Muscle layer of colon (tissue), 2 donors: Measurements from ENCODE around the gene USB1.

Experiments used
- H3K27ac ChIP-seq: one replicate; pipeline ENCODE4 v1.7.0; 2013; ENCODE audit warnings: low read depth, mild to moderate bottlenecking, low read length, moderate library complexity
- H3K27me3 ChIP-seq, 2 donors: one replicate each; pipeline ENCODE4 v1.7.0; 2013; ENCODE audit warnings: low read length in 2 of 2, mild to moderate bottlenecking in 2 of 2; ENCODE audit not compliant: insufficient read depth in 2 of 2, control insufficient read depth in 1 of 2
- H3K36me3 ChIP-seq: one replicate; pipeline ENCODE4 v1.7.0; 2013; ENCODE audit warnings: mild to moderate bottlenecking, low read length; ENCODE audit not compliant: insufficient read depth
- H3K4me1 ChIP-seq: one replicate; pipeline ENCODE4 v1.7.0; 2013; ENCODE audit warnings: mild to moderate bottlenecking, low read length; ENCODE audit not compliant: insufficient read depth
- H3K4me3 ChIP-seq, 2 donors: one replicate each; pipeline ENCODE4 v1.7.0; 2013; ENCODE audit warnings: low read length in 2 of 2, low read depth in 1 of 2, mild to moderate bottlenecking in 1 of 2, moderate library complexity in 1 of 2
- H3K9ac ChIP-seq: one replicate; pipeline ENCODE4 v1.7.0; 2013; ENCODE audit warnings: low read length
- H3K9me3 ChIP-seq: one replicate; pipeline ENCODE4 v1.7.0; 2013; ENCODE audit warnings: mild to moderate bottlenecking, low read length
- donor health status: abdominal sarcoma.
- donor health status: Adenocarcinoma of cecum.

Gene USB1, protein sequence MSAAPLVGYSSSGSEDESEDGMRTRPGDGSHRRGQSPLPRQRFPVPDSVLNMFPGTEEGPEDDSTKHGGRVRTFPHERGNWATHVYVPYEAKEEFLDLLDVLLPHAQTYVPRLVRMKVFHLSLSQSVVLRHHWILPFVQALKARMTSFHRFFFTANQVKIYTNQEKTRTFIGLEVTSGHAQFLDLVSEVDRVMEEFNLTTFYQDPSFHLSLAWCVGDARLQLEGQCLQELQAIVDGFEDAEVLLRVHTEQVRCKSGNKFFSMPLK

DNA sequence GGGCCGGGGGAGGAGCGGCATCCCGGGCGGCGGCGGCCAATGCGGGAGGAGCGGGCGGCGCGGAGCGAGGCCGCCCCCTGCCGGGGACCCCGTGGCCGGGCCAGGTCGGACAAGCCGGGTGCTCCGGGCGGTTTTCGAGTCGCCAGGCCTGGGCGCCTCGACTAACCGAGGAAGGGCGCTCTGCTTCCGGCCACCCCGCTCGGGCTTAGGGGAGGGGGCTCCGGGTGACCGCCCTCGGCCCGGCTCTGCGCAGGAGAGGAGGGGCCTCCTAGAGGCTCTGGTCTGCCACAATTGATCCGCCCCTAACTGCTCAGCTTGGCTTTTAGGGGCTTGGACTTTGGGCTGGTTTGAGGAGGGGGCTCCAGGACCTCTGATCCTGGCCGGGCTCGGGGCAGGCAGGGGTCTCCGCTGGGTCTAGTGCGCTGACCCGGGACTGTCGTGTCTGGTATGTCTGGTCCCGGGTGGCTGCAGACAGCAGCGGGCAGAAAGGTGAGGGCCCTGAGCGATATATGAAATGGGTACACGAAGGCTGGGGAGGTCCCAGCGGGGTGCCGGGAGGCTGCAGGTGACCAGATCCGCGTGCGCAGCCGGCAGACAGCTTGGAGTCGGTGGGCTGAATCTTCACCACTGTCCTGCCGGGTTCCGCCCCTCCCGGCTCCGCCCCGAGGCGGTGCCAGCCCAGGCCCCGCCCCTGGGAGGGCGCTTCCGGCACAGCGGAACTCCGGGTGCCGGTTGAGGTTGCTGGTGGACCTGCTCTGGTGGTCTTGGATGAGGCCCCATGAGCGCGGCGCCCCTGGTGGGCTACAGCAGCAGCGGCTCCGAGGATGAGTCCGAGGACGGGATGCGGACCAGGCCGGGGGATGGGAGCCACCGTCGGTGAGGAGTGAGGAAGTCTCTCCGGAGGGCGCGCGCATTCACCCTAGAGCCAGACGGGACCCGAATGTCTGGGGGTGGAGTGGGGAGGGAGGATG, at the start of gene USB1:
TSS of gene USB1 (plus strand) at position 702 of the 971 bp plus-strand sequence. CDS start at position 779, 77 bp downstream.
- H3K27me3 ChIP-seq: no peaks in the 10 kb centered on the region
- H3K36me3 ChIP-seq: peaks cover 19% of the 10 kb centered on the region
- peaks cover 12% of the 10 kb centered on the region for H3K4me1 ChIP-seq
- H3K27ac ChIP-seq: peak within 1 kb of the TSS; percentile 97
- peak within 1 kb of the TSS; percentile 33 for H3K9ac ChIP-seq
- H3K9me3 ChIP-seq: no peaks in the 10 kb centered on the region
- peak within 1 kb of the TSS; percentile 87 to 94 for H3K4me3 ChIP-seq

DNA sequence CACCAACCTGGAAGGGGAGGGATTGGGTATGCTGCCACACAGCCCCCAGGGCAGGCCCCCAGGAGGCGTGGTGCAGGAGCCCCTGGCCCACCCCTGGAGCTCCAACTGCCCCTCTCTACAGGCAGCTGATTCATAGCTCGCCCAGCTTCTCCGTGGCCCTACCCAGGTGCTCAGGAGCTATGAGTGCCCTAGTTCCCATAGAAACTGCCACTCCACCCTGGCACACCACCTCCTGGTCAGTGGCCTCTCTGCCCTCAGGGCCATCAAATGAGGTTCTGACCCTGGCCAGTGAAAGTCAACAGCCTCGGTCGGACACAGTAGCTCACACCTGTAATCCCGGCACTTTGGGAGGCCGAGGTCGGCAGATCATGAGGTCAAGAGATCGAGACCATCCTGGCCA, 48.3 kb upstream of the USB1 start:
- Histone ChIP-seq H3K27ac (no peak overlapping the region), H3K9me3 (no peaks in the 10 kb centered on the region), H3K4me3 (no peak overlapping the region), H3K4me1 (no peaks in the 10 kb centered on the region), H3K27me3 (no peaks in the 10 kb centered on the region), H3K36me3 (no peaks in the 10 kb centered on the region), H3K9ac (no peak overlapping the region)

DNA sequence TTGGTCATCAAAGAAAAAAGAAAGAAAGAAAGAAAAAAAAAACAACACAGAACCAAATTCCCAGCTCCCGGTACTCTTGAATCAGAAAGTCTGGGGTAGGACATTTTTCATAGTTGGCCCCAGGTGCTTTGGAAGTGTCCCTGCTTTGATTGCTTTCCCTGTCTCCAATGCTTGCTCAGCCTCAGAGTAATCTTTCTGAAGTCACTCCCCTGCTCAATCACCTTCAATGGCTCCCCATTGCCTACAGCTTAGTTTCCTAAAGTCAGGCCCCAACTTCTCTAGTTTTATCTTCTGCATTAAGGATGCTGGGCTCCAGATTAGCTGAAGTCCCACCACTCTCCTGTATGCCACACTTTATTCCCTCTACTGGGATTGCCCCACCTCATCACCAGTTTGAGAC, 47.4 kb upstream of the USB1 start:
- Histone ChIP-seq H3K9me3 (no peaks in the 10 kb centered on the region), H3K27ac (no peak overlapping the region), H3K4me1 (no peaks in the 10 kb centered on the region), H3K4me3 (no peak overlapping the region), H3K9ac (no peak overlapping the region), H3K27me3 (no peaks in the 10 kb centered on the region), H3K36me3 (no peaks in the 10 kb centered on the region)

DNA sequence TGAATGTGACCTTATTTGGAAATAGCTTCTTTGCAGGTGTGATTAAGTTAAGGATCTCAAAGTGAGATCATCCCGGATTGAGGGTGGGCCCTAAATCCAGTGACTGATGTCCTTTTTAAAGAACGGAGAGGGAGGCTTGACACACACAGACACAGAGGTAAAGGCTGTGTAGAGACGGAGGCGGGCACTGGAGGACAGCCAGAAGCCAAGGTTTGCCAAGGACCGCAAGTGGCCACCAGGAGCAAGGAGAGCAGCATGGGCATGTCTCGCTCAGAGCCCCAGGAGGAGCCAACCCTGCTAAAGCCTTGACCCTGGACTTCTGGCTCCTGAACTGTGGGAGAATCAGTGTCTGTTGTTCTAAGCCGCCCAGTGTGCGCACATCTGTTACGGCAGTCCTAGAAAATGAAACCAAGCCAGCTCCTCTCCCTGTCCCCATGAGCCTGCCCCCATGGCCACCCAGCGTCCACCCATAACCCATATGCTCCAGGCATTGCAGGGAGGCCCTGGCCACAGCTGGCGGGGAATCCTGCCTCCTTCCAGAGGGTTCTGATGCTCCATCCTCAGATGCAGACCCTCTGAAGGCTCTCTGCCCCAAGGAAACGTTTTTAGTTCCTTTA, 45.5 kb upstream of the USB1 start:
- Histone ChIP-seq H3K4me3 (no peak overlapping the region), H3K27ac (no peak overlapping the region), H3K36me3 (no peaks in the 10 kb centered on the region)

DNA sequence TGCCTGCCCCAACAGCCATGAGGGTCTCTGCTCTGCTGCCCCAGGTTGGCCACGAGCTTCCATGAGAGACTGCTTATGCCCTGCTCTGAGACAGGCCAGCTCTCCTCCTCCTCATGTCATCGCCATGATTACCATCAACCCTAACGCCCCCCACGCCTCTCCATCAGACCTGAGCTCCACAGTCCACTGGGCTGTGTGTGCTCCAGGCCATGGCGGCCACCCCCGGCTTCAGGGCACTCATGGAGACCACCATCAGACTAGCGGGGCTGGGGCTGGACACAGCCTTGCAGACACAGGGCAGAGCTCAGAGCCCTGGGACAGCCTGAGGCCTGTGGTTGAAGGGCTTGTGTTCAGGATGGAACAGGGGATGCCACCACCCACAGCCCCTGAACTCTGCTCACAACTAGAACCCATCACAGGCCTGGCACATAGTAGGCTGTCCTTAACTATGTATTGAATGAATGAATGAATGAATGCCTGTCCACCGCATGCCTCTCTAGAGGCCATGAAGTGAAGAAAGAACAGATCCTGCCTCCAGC, 44.9 kb upstream of the USB1 start:
- H3K9me3 ChIP-seq: no peaks in the 10 kb centered on the region
- no peaks in the 10 kb centered on the region for H3K4me1 ChIP-seq
- H3K27ac ChIP-seq: no peak overlapping the region
- H3K9ac ChIP-seq: no peak overlapping the region
- H3K36me3 ChIP-seq: no peaks in the 10 kb centered on the region
- no peak overlapping the region for H3K4me3 ChIP-seq
- H3K27me3 ChIP-seq: no peaks in the 10 kb centered on the region

More for the DNA sequence above, 45.5 kb upstream of the USB1 start:
- Histone ChIP-seq H3K27me3 (no peaks in the 10 kb centered on the region), H3K9me3 (no peaks in the 10 kb centered on the region), H3K9ac (no peak overlapping the region), H3K4me1 (no peaks in the 10 kb centered on the region)

DNA sequence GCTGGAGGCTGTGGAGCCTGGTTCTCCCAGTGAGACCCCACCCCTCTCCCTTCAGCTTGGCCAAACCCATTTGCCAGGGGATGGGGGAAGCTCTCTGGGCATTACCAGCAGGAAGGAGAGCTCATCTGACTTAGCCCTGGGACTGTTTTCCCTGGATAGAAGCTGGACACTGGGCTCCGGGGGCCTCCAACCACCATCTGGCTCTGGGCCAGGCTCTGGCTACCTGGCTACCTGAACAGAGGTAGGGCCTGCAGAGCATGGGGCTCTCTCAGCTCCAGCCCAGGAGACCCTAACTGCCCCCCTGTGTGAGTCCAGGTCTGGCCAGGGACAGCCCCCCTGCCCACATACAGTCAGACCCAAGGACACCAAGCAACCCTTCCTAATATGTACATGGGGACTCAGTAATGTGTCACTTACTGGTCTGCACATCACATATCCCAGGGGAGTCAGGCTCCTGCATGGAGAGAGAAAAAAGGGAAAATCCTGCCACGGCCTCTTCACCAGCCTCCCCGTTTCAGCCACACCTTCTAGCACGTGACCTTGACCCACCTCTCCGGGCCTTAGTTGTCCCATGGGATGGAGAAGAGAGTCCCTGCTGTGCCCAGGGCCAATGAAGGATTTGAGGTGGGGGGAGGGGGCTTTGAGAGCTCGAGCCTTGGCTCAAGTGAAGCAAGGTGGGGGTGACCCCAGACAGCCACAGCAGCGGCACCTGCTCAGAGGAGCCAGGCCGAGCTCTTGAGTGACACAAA, 44.1 kb upstream of the USB1 start:
- H3K4me3 ChIP-seq: no peak overlapping the region
- no peak overlapping the region for H3K9ac ChIP-seq
- no peaks in the 10 kb centered on the region for H3K27me3 ChIP-seq
- H3K4me1 ChIP-seq: no peaks in the 10 kb centered on the region
- H3K36me3 ChIP-seq: no peaks in the 10 kb centered on the region
- H3K9me3 ChIP-seq: no peaks in the 10 kb centered on the region
- H3K27ac ChIP-seq: no peak overlapping the region

DNA sequence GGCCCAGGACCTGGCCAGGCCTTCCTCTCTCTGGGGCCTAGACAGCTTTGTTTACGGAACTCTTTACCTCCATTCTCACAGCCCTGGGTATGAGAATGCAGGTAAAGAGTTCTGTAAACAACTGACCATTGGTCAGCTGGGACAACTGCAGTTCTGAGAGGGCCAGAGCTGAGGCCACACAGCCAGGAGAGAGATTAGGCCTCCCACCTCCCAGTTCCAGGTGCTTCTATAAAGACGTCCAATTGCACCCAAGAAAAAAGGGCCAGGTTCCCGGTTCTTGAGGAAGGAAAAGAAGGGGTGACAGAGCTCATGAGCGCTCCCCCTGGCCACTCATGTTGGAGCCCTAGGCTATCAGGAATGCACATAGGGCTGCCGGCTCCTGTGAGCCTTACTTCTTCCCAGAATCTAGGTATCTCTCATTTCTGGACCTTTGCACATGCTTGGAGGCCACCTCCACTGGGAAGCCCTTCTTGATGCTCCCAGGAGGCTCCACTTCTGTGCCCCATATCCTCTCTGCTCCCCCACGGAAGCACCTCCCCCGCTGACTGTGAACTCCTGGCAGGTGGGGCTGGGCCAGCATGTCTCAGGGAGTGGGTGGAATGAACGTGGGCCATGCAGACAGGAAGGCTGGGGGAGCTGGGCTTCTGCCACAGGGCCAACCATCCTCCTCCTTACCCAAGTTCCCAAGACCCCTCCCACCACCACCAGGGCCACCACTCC, 43.4 kb upstream of the USB1 start:
- no peaks in the 10 kb centered on the region for H3K36me3 ChIP-seq
- H3K9ac ChIP-seq: no peak overlapping the region
- no peaks in the 10 kb centered on the region for H3K4me1 ChIP-seq
- H3K27ac ChIP-seq: no peak overlapping the region
- no peaks in the 10 kb centered on the region for H3K9me3 ChIP-seq
- no peaks in the 10 kb centered on the region for H3K27me3 ChIP-seq
- no peak overlapping the region for H3K4me3 ChIP-seq

DNA sequence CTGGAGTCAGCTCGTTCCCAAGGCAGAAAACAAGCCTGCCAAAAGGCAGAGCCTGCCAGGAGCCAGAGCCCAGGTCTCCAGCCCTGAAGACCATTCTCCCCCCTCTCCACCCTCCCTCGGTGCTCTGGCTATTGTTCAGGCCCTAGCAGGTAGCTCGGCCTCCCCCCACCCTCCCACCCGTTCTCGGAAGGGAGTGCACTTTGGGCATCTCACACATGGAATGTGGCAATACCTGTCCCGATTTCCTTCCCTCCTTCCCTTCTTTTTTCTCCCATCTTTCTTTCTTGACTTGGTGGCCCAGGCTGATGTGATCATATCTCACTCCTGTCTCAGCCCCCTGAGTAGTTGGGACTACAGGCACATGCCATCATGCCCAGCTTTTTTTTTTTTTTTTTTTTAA, 42.7 kb upstream of the USB1 start:
- no peak overlapping the region for H3K4me3 ChIP-seq
- no peaks in the 10 kb centered on the region for H3K9me3 ChIP-seq
- no peak overlapping the region for H3K9ac ChIP-seq
- no peaks in the 10 kb centered on the region for H3K27me3 ChIP-seq
- H3K27ac ChIP-seq: no peak overlapping the region
- no peaks in the 10 kb centered on the region for H3K36me3 ChIP-seq
- no peaks in the 10 kb centered on the region for H3K4me1 ChIP-seq

DNA sequence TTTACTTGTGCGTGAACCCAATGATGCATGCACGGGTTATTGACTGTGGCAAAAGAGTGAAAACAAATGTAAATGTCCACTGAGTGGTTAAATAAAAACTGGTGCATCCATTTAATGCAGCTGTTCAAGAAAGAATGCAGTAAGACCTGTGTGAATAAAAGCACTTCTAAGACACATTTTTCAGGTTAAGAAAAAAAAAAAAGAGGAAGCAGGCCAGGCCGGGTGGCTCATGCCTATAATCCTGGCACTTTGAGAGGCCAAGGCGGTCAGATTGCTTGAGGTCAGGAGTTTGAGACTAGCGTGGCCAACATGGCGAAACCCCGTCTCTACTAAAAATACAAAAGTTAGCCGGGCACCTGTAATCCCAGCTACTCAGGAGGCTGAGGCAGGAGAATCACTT, 42.1 kb upstream of the USB1 start:
- Histone ChIP-seq H3K36me3 (no peaks in the 10 kb centered on the region), H3K27ac (no peak overlapping the region), H3K9ac (no peak overlapping the region), H3K4me3 (no peak overlapping the region), H3K4me1 (no peaks in the 10 kb centered on the region), H3K9me3 (no peaks in the 10 kb centered on the region), H3K27me3 (no peaks in the 10 kb centered on the region)

DNA sequence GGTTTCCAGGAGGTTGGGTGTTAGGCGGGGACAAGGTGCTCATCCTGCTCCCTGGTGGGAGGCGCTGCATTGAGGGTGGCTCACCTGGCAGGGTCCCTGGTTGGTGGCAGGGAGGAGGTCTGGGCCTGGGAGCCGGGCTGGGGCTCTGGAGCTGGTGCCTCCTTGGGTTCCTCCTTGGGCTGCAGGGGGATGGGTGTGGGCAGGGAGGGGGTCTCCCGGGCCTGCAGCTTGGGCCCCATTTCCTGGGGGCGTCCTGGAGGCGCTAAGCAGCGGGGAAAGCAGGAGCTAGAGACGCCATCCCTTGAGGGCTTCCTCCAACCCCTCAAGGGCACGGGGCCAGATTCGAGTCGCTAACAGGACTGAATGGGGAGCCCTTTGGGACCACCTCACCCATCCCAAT, 41.4 kb upstream of the USB1 start:
- no peaks in the 10 kb centered on the region for H3K27me3 ChIP-seq
- H3K27ac ChIP-seq: no peak overlapping the region
- no peak overlapping the region for H3K9ac ChIP-seq
- no peaks in the 10 kb centered on the region for H3K36me3 ChIP-seq
- no peaks in the 10 kb centered on the region for H3K4me1 ChIP-seq
- no peaks in the 10 kb centered on the region for H3K9me3 ChIP-seq
- H3K4me3 ChIP-seq: no peak overlapping the region
